GM19372 (cell line): ENCODE results near the gene PELI1.

Experiments used
- ATAC-seq: cut with Tn5 transposase; IDR thresholded peaks from one replicate; pipeline ENCODE4 v1.9.1; 2021; ENCODE audit warnings: mild to moderate bottlenecking, low read depth, moderate library complexity; ENCODE audit not compliant: unreplicated experiment

The PELI1 gene

GRCh38 chr2:64049633-64050220 lies 94.5 kb downstream of the PELI1 start:
- peak; percentile 81 for ATAC-seq

GRCh38 chr2:64045938-64046337 lies 98.3 kb downstream of the PELI1 start:
- no peak for ATAC-seq
